HEK293T (cell line): Measurements from ENCODE around the gene GPR142.

Source experiments
- ARNT ChIP-seq: fragments of 450-650 bp; IDR thresholded peaks from 2 replicates; pipeline ENCODE4 v1.6.1; 2017; ENCODE audit warnings: mild to moderate bottlenecking
- BHLHE40 ChIP-seq: fragments of 450-650 bp; IDR thresholded peaks from 2 replicates; pipeline ENCODE4 v1.6.1; 2016; ENCODE audit warnings: mild to moderate bottlenecking, moderate library complexity, borderline replicate concordance
- ELF4 ChIP-seq: fragments of 450-650 bp; IDR thresholded peaks from 2 replicates; pipeline ENCODE4 v1.6.1; 2017; ENCODE audit warnings: antibody characterized with exemption
- FOXA1 ChIP-seq: fragments of 450-650 bp; IDR thresholded peaks from 2 replicates; pipeline ENCODE4 v1.6.1; 2016; ENCODE audit warnings: mild to moderate bottlenecking
- FOXK2 ChIP-seq: fragments of 450-650 bp; IDR thresholded peaks from 2 replicates; pipeline ENCODE4 v1.6.1; 2016; ENCODE audit warnings: mild to moderate bottlenecking
- FOXM1 ChIP-seq: fragments of 450-650 bp; IDR thresholded peaks from 2 replicates; pipeline ENCODE4 v1.6.1; 2017; ENCODE audit warnings: mild to moderate bottlenecking, borderline replicate concordance
- HDGF ChIP-seq: fragments of 450-650 bp; IDR thresholded peaks from 2 replicates; pipeline ENCODE4 v1.6.1; 2017; ENCODE audit warnings: antibody characterized with exemption, borderline replicate concordance
- L3MBTL2 ChIP-seq: fragments of 450-650 bp; conservative IDR thresholded peaks from 2 replicates; pipeline ENCODE4 v1.6.1; 2016; ENCODE audit warnings: mild to moderate bottlenecking
- LEF1 ChIP-seq: fragments of 450-650 bp; IDR thresholded peaks from 2 replicates; pipeline ENCODE4 v1.6.1; 2017; ENCODE audit warnings: mild to moderate bottlenecking, borderline replicate concordance
- PKNOX1 ChIP-seq: fragments of 450-650 bp; IDR thresholded peaks from 2 replicates; pipeline ENCODE4 v1.6.1; 2016
- SP1 ChIP-seq: fragments of 450-650 bp; IDR thresholded peaks from 2 replicates; pipeline ENCODE4 v1.6.1; 2017
- SUZ12 ChIP-seq: fragments of 450-650 bp; IDR thresholded peaks from 2 replicates; pipeline ENCODE4 v1.6.1; 2016; ENCODE audit warnings: mild to moderate bottlenecking
- TARDBP ChIP-seq: fragments of 450-650 bp; IDR thresholded peaks from 2 replicates; pipeline ENCODE4 v1.6.1; 2016
- ZNF384 ChIP-seq: fragments of 450-650 bp; IDR thresholded peaks from 2 replicates; pipeline ENCODE4 v1.6.1; 2016

GRCh38 chr17:74334393-74335039 lies 32.8 kb upstream of the GPR142 start:
- TF ChIP-seq PKNOX1 (no peak), SUZ12 (no peak), FOXK2 (no peak), FOXA1 (no peak), SP1 (no peak), FOXM1 (no peak), BHLHE40 (no peak), HDGF (no peak), LEF1 (no peak), ELF4 (no peak), L3MBTL2 (no peak), ARNT (no peak), ZNF384 (no peak), TARDBP (no peak)
